Measurements from ENCODE around the gene GREB1. TPM values are rescaled to one million over a fixed set of nuclear protein-coding genes. Genes with fewer than 3 reads are reported as not detected.
A peak's percentile ranks its signal among the peaks of the same experiment; 100 is the strongest.

The GREB1 gene
- total RNA-seq, 4 donors from 2014 or later, result 3.1 to 8.8 (median 6.5) TPM

DNA sequence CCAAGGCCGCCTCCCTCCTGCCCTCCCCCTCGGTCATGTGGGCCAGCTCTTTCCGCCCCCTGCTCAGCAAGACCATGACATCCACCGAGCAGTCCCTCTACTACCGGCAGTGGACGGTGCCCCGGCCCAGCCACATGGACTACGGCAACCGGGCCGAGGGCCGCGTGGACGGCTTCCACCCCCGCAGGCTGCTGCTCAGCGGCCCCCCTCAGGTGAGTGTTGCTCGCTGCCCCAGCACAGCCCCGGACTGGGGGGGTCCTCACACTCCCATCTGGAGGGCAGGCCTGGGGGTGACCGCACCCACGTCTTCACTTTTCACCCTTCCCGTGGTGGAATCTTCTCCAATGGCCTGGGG is 84.8 kb downstream of the GREB1 start:
- no peaks in the 10 kb centered on the region for H3K9me3 ChIP-seq
- H3K36me3 ChIP-seq, result peaks cover 0 to 24% of the 10 kb centered on the region in 2 donors
- peak; percentile 27 for ATAC-seq
- H3K4me3 ChIP-seq, result no peak overlapping the region
- no peaks in the 10 kb centered on the region for H3K27me3 ChIP-seq
- WGBS, 2 donors (ENCODE audit: low coverage in 1 of 2), result no CpG with 5 or more reads among the region's 20 CpGs
- TF ChIP-seq CTCF (IDR thresholded peaks at IDR 0.05) (no peak), POLR2A (IDR thresholded peaks at IDR 0.05) (no peak), POLR2AphosphoS5 (IDR thresholded peaks at IDR 0.05) (no peak), EP300 (IDR thresholded peaks at IDR 0.05) (no peak)
- no peaks in the 10 kb centered on the region for H3K4me1 ChIP-seq
- no peak overlapping the region for H3K27ac ChIP-seq

DNA sequence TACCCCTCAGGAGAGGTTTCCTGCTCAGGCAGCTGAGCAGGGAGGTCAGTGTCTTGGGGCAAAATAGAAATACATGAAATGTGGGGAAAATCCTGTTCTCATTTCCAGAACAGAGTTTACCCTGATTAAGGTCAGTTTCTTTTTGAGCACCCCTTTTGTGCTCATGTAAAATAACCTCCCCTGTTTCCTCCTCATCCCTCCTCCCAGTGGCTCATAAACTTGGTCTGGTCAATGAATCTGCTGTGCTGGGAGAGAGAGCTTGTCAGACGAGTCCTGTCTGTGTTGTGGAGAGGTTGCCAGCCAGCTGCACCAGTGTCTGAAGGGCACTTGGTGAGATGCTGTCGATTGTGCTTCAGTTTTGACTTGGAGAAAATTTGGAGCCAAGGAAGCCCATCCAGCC is 87.6 kb downstream of the GREB1 start:
- no peaks in the 10 kb centered on the region for H3K9me3 ChIP-seq
- no peak overlapping the region for H3K4me3 ChIP-seq
- 67% methylated on average over 1 of the region's 2 CpGs; no CpG with 5 or more reads in 1 of the 2 donors for WGBS, 2 donors (ENCODE audit: low coverage in 1 of 2)
- ATAC-seq, result no peak
- H3K36me3 ChIP-seq, result peaks cover 0 to 30% of the 10 kb centered on the region in 2 donors
- H3K27me3 ChIP-seq, result no peaks in the 10 kb centered on the region
- H3K4me1 ChIP-seq, result no peaks in the 10 kb centered on the region
- H3K27ac ChIP-seq, result no peak overlapping the region
- TF ChIP-seq CTCF (IDR thresholded peaks at IDR 0.05), result no peak
- TF ChIP-seq POLR2AphosphoS5 (IDR thresholded peaks at IDR 0.05), result no peak
- no peak for TF ChIP-seq EP300 (IDR thresholded peaks at IDR 0.05)
- TF ChIP-seq POLR2A (IDR thresholded peaks at IDR 0.05), result no peak

DNA sequence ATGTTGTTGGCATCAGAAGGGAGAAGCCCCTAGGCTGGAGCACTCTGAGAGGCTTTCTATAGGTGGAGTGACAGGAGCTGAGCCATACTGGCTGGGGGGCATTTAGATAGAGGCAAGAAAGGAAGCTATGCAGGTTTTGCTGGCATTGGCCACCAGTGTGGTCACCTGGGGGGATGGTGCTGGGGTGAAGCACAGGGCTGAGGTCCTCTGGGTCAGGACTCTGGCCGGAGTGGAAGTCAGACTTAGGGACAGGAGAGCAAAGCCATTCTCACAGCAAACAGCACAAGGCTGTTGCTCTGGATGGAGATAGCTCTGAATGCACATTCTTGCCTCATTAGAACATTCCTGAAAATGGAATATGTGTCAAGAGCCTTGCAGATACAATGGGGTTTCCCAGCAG is 88.8 kb downstream of the GREB1 start:
- Histone ChIP-seq H3K36me3 (peaks cover 0 to 40% of the 10 kb centered on the region in 2 donors), H3K9me3 (peaks cover 0 to 11% (median 0%) of the 10 kb centered on the region in 3 donors), H3K4me1 (no peaks in the 10 kb centered on the region), H3K27me3 (no peaks in the 10 kb centered on the region), H3K4me3 (no peak overlapping the region), H3K27ac (no peak overlapping the region)
- WGBS, 2 donors (ENCODE audit: low coverage in 1 of 2), result 71 to 83% methylated on average over 1 of the region's 1 CpG
- ATAC-seq, result no peak
- TF ChIP-seq POLR2AphosphoS5 (IDR thresholded peaks at IDR 0.05), result no peak
- TF ChIP-seq EP300 (IDR thresholded peaks at IDR 0.05), result no peak
- TF ChIP-seq POLR2A (IDR thresholded peaks at IDR 0.05), result no peak
- no peak for TF ChIP-seq CTCF (IDR thresholded peaks at IDR 0.05)

DNA sequence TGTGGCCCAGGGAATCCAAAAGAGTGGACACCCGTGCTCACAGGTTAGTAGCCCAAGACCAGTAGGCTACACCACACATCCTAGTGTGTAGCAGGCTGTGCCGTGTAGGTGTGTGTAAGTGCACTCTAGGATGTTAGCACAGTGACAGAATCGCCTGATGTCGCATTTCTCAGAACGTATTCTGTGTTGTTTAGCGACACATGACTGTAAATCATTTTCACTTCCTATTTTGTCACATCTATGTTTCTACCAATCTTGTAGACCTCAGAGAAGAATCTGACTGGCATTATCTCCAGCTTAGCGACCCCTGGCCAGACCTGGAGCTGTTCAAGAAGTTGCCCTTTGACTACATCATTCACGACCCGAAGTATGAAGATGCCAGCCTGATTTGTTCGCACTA is 91.0 kb downstream of the GREB1 start:
- Histone ChIP-seq H3K4me1 (no peaks in the 10 kb centered on the region), H3K27ac (no peak overlapping the region), H3K36me3 (peaks cover 0 to 29% of the 10 kb centered on the region in 2 donors), H3K9me3 (peaks cover 0 to 16% (median 0%) of the 10 kb centered on the region in 3 donors), H3K4me3 (no peak overlapping the region), H3K27me3 (no peaks in the 10 kb centered on the region)
- TF ChIP-seq POLR2AphosphoS5 (IDR thresholded peaks at IDR 0.05), result no peak
- TF ChIP-seq POLR2A (IDR thresholded peaks at IDR 0.05), result no peak
- TF ChIP-seq EP300 (IDR thresholded peaks at IDR 0.05), result no peak
- TF ChIP-seq CTCF (IDR thresholded peaks at IDR 0.05), result no peak
- WGBS, 2 donors (ENCODE audit: low coverage in 1 of 2), result 84% methylated on average over 7 to 9 of the region's 10 CpGs
- ATAC-seq, result no peak

GRCh38 chr2:11625671-11626070 is 91.8 kb downstream of the GREB1 start:
- H3K4me1 ChIP-seq, result no peaks in the 10 kb centered on the region
- no peak overlapping the region for H3K27ac ChIP-seq
- peaks cover 0 to 29% of the 10 kb centered on the region in 2 donors for H3K36me3 ChIP-seq
- TF ChIP-seq EP300 (IDR thresholded peaks at IDR 0.05) (no peak), POLR2A (IDR thresholded peaks at IDR 0.05) (no peak), CTCF (IDR thresholded peaks at IDR 0.05) (no peak), POLR2AphosphoS5 (IDR thresholded peaks at IDR 0.05) (no peak)
- no peak for ATAC-seq
- no peaks in the 10 kb centered on the region for H3K27me3 ChIP-seq
- peaks cover 0 to 16% (median 0%) of the 10 kb centered on the region in 3 donors for H3K9me3 ChIP-seq
- H3K4me3 ChIP-seq, result no peak overlapping the region
- 88 to 91% methylated on average over 8 to 9 of the region's 10 CpGs for WGBS, 2 donors (ENCODE audit: low coverage in 1 of 2)

All from gastroesophageal sphincter (tissue), 4 donors.